Lower lobe of right lung (tissue), 2 donors: ENCODE results near the gene VDR. TPM values are rescaled to one million over a fixed set of nuclear protein-coding genes. Genes with fewer than 3 reads are reported as not detected.
A peak's percentile ranks its signal among the peaks of the same experiment; 100 is the strongest.

Experiments used
- ATAC-seq, 2 donors: fragments of 200-7000 bp; cut with Tn5 transposase; one replicate each; pipeline ENCODE4 v1.9.1; 2020 to 2022; ENCODE audit warnings: mild to moderate bottlenecking in 2 of 2, moderate library complexity in 2 of 2
- DNase-seq: peaks from one replicate; pipeline ENCODE4 v3.0.0-alpha.2; 2020
- H3K27ac ChIP-seq: fragments of 200-600 bp; one replicate; pipeline ENCODE4 v1.8.0; 2022
- H3K27me3 ChIP-seq: fragments of 200-600 bp; one replicate; pipeline ENCODE4 v1.8.0; 2022; ENCODE audit warnings: low read depth
- H3K36me3 ChIP-seq: fragments of 200-600 bp; one replicate; pipeline ENCODE4 v1.8.0; 2022; ENCODE audit warnings: mild to moderate bottlenecking
- H3K4me1 ChIP-seq: fragments of 200-600 bp; one replicate; pipeline ENCODE4 v1.8.0; 2022
- H3K4me3 ChIP-seq: fragments of 200-600 bp; one replicate; pipeline ENCODE4 v1.8.0; 2022; ENCODE audit warnings: mild to moderate bottlenecking
- H3K9me3 ChIP-seq: fragments of 200-600 bp; one replicate; pipeline ENCODE4 v1.8.0; 2022
- intact Hi-C: fragments of 100-400 bp; cut with DNase I; formaldehyde crosslinking; loops from one replicate; pipeline ENCODE4 v1.11.0; 2022
- total RNA-seq: library from RNA; stranded (reverse); fragmentation: NEBNext Ultra II Directional; extraction: Animal tissue kit (Norgen Biotek cat#: 25700); gene quantifications from one replicate; pipeline ENCODE4 v1.2.1, GENCODE V29; 2021
- TF ChIP-seq, protein P1 (sequence below): fragments of 200-600 bp; IDR thresholded peaks from one replicate; pipeline ENCODE4 v1.8.0; 2022; ENCODE audit warnings: antibody characterized with exemption, mild to moderate bottlenecking
- donor health status: DM: no; HTN: yes; CAD: no; lungs with severe emphysema.

The VDR gene
- total RNA-seq, 1 donor from 2014 or later, result 24.3 TPM

DNA sequence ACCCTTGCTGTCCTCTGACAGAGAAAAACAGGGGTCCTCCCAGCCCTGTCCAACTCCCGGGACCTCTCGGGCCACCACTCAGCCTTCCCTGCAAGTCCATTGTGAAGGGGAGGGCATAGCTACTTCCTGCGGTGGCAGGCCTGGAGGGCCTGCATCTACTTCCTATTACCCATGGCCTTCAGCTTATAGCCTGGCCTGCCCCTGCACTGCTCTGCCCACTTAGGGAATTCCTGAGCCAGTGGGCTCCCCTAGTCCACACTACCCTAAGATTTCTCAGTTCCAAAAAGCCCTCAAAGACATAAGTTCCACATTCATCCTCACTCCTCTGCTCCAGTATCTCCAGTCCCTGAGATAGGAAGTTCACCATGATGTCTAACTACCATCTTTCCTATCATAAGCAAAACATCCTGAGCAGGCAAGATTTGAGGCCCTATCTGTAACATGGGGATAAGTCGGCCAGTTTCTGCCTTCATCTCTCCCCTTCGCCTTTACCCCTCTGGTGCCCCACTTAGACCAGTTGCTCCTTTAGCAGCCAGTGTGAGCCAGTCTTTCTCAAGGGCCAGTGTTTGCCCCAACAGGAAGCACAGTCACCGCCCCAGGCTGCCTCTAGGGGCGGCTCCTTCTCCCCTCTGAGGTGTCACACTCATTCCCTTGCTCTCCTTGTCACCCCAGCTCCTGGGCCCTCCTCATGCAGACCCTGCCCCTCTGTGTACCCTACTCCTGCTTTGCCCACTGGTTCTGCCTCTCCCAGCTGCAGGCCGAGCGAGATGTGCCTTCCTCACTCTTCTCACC, 96.0 kb downstream of the VDR start:
- Histone ChIP-seq H3K27me3 (no peaks in the 10 kb centered on the region), H3K36me3 (peaks cover 15% of the 10 kb centered on the region), H3K27ac (peak overlapping the region; percentile 97), H3K4me3 (peak overlapping the region; percentile 24), H3K4me1 (peaks cover 98% of the 10 kb centered on the region), H3K9me3 (no peaks in the 10 kb centered on the region)
- intact Hi-C loops, result no loop called here
- no peak for DNase-seq
- TF ChIP-seq, protein P1, sequence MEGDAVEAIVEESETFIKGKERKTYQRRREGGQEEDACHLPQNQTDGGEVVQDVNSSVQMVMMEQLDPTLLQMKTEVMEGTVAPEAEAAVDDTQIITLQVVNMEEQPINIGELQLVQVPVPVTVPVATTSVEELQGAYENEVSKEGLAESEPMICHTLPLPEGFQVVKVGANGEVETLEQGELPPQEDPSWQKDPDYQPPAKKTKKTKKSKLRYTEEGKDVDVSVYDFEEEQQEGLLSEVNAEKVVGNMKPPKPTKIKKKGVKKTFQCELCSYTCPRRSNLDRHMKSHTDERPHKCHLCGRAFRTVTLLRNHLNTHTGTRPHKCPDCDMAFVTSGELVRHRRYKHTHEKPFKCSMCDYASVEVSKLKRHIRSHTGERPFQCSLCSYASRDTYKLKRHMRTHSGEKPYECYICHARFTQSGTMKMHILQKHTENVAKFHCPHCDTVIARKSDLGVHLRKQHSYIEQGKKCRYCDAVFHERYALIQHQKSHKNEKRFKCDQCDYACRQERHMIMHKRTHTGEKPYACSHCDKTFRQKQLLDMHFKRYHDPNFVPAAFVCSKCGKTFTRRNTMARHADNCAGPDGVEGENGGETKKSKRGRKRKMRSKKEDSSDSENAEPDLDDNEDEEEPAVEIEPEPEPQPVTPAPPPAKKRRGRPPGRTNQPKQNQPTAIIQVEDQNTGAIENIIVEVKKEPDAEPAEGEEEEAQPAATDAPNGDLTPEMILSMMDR, result no peak
- ATAC-seq, result no peak

DNA sequence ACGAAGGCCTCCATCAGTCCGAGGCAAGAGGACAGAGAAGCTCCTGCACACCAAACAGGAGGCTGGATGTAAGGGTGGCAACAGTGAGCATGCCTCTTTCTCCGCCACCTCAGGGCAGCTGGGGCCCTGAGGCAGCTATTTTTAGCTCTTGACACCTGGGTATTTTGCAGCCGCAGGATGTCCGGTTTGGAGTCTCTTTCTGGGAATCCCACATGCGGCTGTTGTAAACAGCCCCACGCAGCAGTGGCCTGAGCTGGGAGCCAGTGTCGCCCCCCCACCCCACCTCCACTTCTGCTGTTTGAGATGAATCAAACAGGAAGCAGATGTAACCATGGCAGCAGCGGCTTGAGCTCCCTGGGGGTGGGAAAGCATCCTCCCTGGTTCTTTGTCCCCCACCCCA, 96.7 kb downstream of the VDR start:
- Histone ChIP-seq H3K9me3 (no peaks in the 10 kb centered on the region), H3K4me3 (peak overlapping the region; percentile 24), H3K36me3 (peaks cover 21% of the 10 kb centered on the region), H3K27ac (peak overlapping the region; percentile 97), H3K27me3 (no peaks in the 10 kb centered on the region), H3K4me1 (peaks cover 98% of the 10 kb centered on the region)
- ATAC-seq, result peak; percentile 1 to 12
- DNase-seq, result peak; percentile 72
- intact Hi-C loops, result no loop called here
- TF ChIP-seq, protein P1, result no peak

DNA sequence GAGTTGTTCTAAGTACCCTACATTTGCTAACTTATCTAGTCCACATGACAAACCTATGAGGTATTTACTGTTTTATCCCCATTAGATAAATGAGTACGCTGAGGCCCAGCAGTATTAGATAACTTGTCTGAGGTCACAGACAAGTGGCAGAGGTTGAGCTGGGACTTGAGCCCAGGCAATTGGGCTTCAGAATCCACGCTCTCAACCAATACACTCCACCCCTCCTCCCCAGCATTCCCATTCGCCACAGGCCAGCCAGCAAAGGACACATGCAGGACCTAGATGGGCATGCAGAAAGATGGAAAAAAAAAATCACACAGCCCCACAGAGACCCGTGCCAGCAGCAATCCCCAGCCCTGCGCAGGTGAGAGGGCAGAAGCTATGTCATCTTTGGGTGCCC, 97.5 kb downstream of the VDR start:
- H3K4me3 ChIP-seq, result no peak overlapping the region
- no peak for DNase-seq
- H3K9me3 ChIP-seq, result no peaks in the 10 kb centered on the region
- TF ChIP-seq, protein P1, result no peak
- intact Hi-C loops, result no loop called here
- peak overlapping the region; percentile 97 for H3K27ac ChIP-seq
- H3K36me3 ChIP-seq, result peaks cover 22% of the 10 kb centered on the region
- ATAC-seq, result peak in 1 of 2 donors; percentile 44
- no peaks in the 10 kb centered on the region for H3K27me3 ChIP-seq
- H3K4me1 ChIP-seq, result peaks cover 100% of the 10 kb centered on the region

DNA sequence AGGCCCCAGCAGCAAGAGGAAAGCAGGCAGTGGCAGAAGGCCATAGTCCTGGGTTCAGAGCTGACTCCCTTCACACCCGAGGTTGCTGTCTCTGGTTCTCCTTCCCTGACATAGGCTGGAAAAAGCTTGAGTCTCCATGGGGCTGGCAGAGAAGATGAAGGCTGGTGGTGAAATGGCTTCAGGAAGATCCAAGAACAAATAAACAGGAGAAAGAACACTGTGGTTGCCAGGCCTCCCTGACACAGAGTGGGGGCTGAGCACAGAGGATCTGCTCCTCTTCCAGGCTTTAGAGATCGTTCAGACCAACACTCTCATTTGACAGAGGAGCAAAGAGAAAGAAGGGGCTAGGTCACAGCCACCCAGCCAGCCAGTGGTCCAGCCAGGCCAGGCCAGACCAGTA, 99.4 kb downstream of the VDR start:
- TF ChIP-seq, protein P1, result no peak
- Histone ChIP-seq H3K36me3 (peaks cover 22% of the 10 kb centered on the region), H3K4me1 (peaks cover 100% of the 10 kb centered on the region), H3K27me3 (no peaks in the 10 kb centered on the region), H3K9me3 (no peaks in the 10 kb centered on the region), H3K27ac (peak overlapping the region; percentile 97), H3K4me3 (no peak overlapping the region)
- intact Hi-C loops, result no loop called here
- ATAC-seq (no peak), DNase-seq (no peak)

DNA sequence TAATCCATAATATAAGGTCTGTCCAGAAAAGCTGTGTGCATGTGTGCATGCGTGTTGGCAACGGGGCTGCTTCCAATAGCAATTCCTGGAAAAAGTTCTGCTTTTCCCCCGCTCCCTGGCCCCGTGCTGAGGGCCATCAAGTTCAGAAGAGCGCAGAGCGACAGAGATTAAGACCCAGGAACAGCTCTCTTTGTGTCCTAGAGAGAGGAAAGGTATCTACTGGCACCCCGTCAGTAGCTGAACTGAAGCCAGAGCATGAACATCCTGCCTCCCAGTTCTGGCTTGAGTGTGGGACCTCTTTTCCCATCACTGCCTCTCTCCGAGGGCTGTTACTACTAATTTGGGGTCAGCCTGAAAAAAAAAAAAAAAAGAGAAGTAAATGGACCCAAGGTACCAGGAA, 100.6 kb downstream of the VDR start:
- TF ChIP-seq, protein P1, result no peak
- DNase-seq (no peak), ATAC-seq (no peak)
- peak overlapping the region; percentile 97 for H3K27ac ChIP-seq
- peaks cover 22% of the 10 kb centered on the region for H3K36me3 ChIP-seq
- H3K4me3 ChIP-seq, result no peak overlapping the region
- intact Hi-C loops, result no loop called here
- no peaks in the 10 kb centered on the region for H3K27me3 ChIP-seq
- H3K9me3 ChIP-seq, result no peaks in the 10 kb centered on the region
- H3K4me1 ChIP-seq, result peaks cover 100% of the 10 kb centered on the region
